ENCODE results near the gene HELZ. TPM values are rescaled to one million over a fixed set of nuclear protein-coding genes. Genes with fewer than 3 reads are reported as not detected.

HELZ gene
- total RNA-seq, 1 donor from 2014 or later, result 86.6 TPM

DNA sequence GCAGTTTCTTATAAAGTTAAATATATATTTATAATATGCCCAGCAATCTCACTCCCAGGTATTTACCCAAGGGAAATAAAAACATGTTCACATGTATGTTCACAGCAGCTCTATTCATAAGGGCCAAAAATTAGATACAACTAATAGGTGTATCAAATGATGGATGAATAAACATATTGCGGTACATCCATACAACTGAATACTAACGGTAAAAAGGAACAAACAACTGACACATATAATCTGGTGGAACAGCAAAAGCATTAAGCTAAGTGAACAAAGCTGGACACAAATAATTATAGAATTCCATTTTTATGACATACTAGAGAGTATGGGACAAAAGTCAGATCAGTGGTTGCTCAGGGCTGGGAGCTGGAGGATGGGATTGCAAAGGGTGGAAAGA, 125.9 kb downstream of the HELZ start:
- peaks cover 56% of the 10 kb centered on the region for H3K36me3 Mint-ChIP-seq

DNA sequence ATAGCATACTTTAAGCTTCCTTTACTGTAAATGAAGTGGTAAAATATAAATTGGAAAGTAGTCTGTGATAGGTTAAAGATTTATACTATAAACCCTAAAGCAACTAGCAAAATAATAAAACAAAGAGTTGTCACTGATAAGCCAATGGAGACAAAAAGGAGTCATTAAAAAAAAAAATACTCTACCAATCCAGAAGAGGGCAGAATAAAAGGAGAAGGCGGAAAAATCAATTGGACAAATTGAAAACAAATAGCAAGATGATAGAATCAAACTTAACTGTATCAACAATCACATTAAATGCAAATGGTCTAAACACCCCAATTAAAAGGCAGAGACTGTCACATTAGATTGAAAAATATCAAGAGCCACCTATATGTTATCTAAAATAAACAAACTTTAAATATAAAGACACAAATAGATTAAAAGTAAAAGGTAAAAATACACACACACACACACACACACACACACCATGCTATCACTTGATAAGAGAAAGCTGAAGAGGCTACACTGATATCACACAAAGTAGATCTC, 128.9 kb downstream of the HELZ start:
- TF ChIP-seq CTCF (IDR thresholded peaks at IDR 0.05; ENCODE audit: unreplicated experiment), result no peak
- peaks cover 27% of the 10 kb centered on the region for H3K9me3 Mint-ChIP-seq
- no peak for DNase-seq (ENCODE audit: low spot score in 2 of 2, unreplicated experiment in 2 of 2)
- H3K27me3 Mint-ChIP-seq (ENCODE audit: low read depth), result no peaks in the 10 kb centered on the region
- no peaks in the 10 kb centered on the region for H3K4me1 Mint-ChIP-seq
- H3K4me3 Mint-ChIP-seq, result no peak overlapping the region
- H3K27ac Mint-ChIP-seq, result no peak overlapping the region
- H3K36me3 Mint-ChIP-seq, result peaks cover 67% of the 10 kb centered on the region

More for the DNA sequence above, 125.9 kb downstream of the HELZ start:
- TF ChIP-seq CTCF (IDR thresholded peaks at IDR 0.05; ENCODE audit: unreplicated experiment), result no peak
- no peak overlapping the region for H3K27ac Mint-ChIP-seq
- no peaks in the 10 kb centered on the region for H3K4me1 Mint-ChIP-seq
- H3K27me3 Mint-ChIP-seq (ENCODE audit: low read depth), result no peaks in the 10 kb centered on the region
- H3K4me3 Mint-ChIP-seq, result no peak overlapping the region
- no peak for DNase-seq (ENCODE audit: low spot score in 2 of 2, unreplicated experiment in 2 of 2)
- peaks cover 27% of the 10 kb centered on the region for H3K9me3 Mint-ChIP-seq

GRCh38 chr17:67115401-67115800, 129.6 kb downstream of the HELZ start:
- TF ChIP-seq CTCF (IDR thresholded peaks at IDR 0.05; ENCODE audit: unreplicated experiment), result no peak
- Mint-ChIP-seq H3K4me1 (no peaks in the 10 kb centered on the region), H3K36me3 (peaks cover 65% of the 10 kb centered on the region), H3K9me3 (peaks cover 27% of the 10 kb centered on the region), H3K4me3 (no peak overlapping the region), H3K27me3 (ENCODE audit: low read depth) (no peaks in the 10 kb centered on the region), H3K27ac (no peak overlapping the region)
- DNase-seq (ENCODE audit: low spot score in 2 of 2, unreplicated experiment in 2 of 2), result no peak

- H3K36me3 Mint-ChIP-seq, result peaks cover 59% of the 10 kb centered on the region
- H3K4me1 Mint-ChIP-seq, result no peaks in the 10 kb centered on the region
- no peaks in the 10 kb centered on the region for H3K27me3 Mint-ChIP-seq (ENCODE audit: low read depth)
- H3K27ac Mint-ChIP-seq, result no peak overlapping the region
- H3K9me3 Mint-ChIP-seq, result peaks cover 27% of the 10 kb centered on the region
- H3K4me3 Mint-ChIP-seq, result no peak overlapping the region
- no peak for DNase-seq (ENCODE audit: low spot score in 2 of 2, unreplicated experiment in 2 of 2)
- TF ChIP-seq CTCF (IDR thresholded peaks at IDR 0.05; ENCODE audit: unreplicated experiment), result no peak
These were observed 131.5 kb downstream of the HELZ start for GRCh38 chr17:67113486-67113885.

DNA sequence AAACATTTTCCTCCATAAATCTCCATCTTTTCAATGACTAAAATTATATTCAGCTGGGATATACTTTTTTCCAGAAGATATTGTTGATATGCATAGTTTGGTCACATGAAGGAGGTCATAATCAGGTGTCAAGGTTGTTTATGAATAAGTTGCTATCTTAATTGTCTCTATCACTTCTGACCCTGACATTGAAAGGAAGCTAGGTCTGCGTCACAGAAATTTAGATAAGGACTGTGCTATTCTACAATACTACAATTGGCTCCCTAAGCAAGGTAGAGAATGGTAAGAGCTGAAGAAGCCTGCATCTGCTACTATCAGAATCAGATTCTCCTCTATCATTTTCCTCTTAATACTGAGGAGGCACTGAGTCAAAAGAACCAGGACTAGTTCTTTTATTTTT, 133.2 kb downstream of the HELZ start:
- Mint-ChIP-seq H3K36me3 (peaks cover 56% of the 10 kb centered on the region), H3K9me3 (peaks cover 18% of the 10 kb centered on the region), H3K27ac (no peak overlapping the region), H3K4me3 (no peak overlapping the region), H3K27me3 (ENCODE audit: low read depth) (no peaks in the 10 kb centered on the region), H3K4me1 (no peaks in the 10 kb centered on the region)
- no peak for TF ChIP-seq CTCF (IDR thresholded peaks at IDR 0.05; ENCODE audit: unreplicated experiment)
- no peak for DNase-seq (ENCODE audit: low spot score in 2 of 2, unreplicated experiment in 2 of 2)

- Mint-ChIP-seq H3K4me3 (no peak overlapping the region), H3K27me3 (ENCODE audit: low read depth) (no peaks in the 10 kb centered on the region), H3K4me1 (no peaks in the 10 kb centered on the region), H3K36me3 (peaks cover 52% of the 10 kb centered on the region), H3K27ac (no peak overlapping the region), H3K9me3 (peaks cover 16% of the 10 kb centered on the region)
- TF ChIP-seq CTCF (IDR thresholded peaks at IDR 0.05; ENCODE audit: unreplicated experiment), result no peak
- DNase-seq (ENCODE audit: low spot score in 2 of 2, unreplicated experiment in 2 of 2), result no peak
These were observed 133.7 kb downstream of the HELZ start for GRCh38 chr17:67111327-67111726.
